Measurements from ENCODE around the gene RFX4. TPM values are rescaled to one million over a fixed set of nuclear protein-coding genes. Genes with fewer than 3 reads are reported as not detected.

RFX4 gene
- total and polyA plus RNA-seq, 9 of the 15 experiments (the other 6 are each of a cell fraction or from before 2014, with no cell fraction given): not detected

DNA sequence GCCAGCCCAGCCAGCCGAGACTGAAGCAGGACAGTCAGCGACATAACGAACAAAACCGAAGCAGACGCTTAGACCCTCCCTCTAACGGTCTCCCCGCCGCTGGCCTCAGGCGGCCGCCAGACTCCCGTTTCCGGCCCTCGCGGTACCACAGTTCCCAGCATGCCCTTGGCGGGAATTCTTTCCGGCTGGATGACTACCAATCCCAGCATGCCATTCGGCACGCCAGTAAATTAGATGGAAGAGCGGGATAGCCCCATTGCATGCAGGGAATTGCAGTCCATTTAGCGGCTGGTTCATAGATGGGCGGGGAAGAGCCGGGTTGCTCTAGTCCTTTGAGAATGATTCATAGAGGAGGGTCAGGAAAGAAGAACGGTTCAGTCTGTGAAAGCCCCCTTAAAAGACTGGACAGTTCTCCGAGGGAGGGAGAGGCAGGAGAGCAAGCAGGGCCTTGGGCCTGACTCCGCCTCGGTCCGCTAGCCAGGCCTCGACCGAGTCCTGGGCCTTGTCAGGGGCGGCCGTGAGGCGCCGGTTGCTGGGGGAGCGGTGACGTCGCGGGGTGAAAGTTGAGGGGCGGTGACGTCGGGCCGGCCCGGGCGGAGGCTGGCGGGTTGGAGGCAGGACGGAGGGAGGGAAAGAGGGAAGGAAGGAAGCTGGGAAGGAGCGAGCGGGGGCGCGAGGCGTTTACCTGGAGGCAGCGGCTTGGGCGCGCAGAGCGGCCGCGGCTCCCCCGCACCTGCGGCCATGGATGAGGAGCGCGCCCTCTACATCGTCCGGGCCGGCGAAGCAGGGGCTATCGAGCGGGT lies 191.4 kb downstream of the RFX4 start, which contains the start of gene RIC8B (continued):
- TF ChIP-seq ZNF347 (CRISPR knock-in tag; IDR thresholded peaks at IDR 0.05; ENCODE audit: low read depth): no peak
- TF ChIP-seq WHSC1 (IDR thresholded peaks at IDR 0.05; ENCODE audit: low read length): no peak
- no peak for TF ChIP-seq ZSCAN29 (IDR thresholded peaks at IDR 0.05)
- TF ChIP-seq, protein P1, sequence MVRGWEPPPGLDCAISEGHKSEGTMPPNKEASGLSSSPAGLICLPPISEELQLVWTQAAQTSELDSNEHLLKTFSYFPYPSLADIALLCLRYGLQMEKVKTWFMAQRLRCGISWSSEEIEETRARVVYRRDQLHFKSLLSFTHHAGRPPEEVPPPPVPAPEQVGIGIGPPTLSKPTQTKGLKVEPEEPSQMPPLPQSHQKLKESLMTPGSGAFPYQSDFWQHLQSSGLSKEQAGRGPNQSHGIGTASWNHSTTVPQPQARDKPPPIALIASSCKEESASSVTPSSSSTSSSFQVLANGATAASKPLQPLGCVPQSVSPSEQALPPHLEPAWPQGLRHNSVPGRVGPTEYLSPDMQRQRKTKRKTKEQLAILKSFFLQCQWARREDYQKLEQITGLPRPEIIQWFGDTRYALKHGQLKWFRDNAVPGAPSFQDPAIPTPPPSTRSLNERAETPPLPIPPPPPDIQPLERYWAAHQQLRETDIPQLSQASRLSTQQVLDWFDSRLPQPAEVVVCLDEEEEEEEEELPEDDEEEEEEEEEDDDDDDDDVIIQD (CRISPR knock-in tag; IDR thresholded peaks at IDR 0.05): no peak
- TF ChIP-seq POLR2A (conservative IDR thresholded peaks at IDR 0.05): peak; percentile 90
- TF ChIP-seq, protein P2, sequence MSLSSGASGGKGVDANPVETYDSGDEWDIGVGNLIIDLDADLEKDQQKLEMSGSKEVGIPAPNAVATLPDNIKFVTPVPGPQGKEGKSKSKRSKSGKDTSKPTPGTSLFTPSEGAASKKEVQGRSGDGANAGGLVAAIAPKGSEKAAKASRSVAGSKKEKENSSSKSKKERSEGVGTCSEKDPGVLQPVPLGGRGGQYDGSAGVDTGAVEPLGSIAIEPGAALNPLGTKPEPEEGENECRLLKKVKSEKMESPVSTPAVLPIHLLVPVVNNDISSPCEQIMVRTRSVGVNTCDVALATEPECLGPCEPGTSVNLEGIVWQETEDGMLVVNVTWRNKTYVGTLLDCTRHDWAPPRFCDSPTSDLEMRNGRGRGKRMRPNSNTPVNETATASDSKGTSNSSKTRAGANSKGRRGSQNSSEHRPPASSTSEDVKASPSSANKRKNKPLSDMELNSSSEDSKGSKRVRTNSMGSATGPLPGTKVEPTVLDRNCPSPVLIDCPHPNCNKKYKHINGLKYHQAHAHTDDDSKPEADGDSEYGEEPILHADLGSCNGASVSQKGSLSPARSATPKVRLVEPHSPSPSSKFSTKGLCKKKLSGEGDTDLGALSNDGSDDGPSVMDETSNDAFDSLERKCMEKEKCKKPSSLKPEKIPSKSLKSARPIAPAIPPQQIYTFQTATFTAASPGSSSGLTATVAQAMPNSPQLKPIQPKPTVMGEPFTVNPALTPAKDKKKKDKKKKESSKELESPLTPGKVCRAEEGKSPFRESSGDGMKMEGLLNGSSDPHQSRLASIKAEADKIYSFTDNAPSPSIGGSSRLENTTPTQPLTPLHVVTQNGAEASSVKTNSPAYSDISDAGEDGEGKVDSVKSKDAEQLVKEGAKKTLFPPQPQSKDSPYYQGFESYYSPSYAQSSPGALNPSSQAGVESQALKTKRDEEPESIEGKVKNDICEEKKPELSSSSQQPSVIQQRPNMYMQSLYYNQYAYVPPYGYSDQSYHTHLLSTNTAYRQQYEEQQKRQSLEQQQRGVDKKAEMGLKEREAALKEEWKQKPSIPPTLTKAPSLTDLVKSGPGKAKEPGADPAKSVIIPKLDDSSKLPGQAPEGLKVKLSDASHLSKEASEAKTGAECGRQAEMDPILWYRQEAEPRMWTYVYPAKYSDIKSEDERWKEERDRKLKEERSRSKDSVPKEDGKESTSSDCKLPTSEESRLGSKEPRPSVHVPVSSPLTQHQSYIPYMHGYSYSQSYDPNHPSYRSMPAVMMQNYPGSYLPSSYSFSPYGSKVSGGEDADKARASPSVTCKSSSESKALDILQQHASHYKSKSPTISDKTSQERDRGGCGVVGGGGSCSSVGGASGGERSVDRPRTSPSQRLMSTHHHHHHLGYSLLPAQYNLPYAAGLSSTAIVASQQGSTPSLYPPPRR (CRISPR knock-in tag; IDR thresholded peaks at IDR 0.05; ENCODE audit: borderline replicate concordance): no peak
- TF ChIP-seq NFE2 (IDR thresholded peaks at IDR 0.05; ENCODE audit: low read depth): peak; percentile 9; the same call in 1 of the 2 replicates
- no peak for TF ChIP-seq POLR3G (IDR thresholded peaks at IDR 0.05; ENCODE audit: extremely low read depth, insufficient read length, insufficient replicate concordance)
- TF ChIP-seq, protein P3, sequence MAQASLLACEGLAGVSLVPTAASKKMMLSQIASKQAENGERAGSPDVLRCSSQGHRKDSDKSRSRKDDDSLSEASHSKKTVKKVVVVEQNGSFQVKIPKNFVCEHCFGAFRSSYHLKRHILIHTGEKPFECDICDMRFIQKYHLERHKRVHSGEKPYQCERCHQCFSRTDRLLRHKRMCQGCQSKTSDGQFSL (CRISPR knock-in tag; IDR thresholded peaks at IDR 0.05): peak; percentile 56
- TF ChIP-seq, protein P3 (tag; IDR thresholded peaks at IDR 0.05): peak in 1 of 2 experiments; percentile 77; a peak in 1 of 4 replicates
- TF ChIP-seq RBM17 (IDR thresholded peaks at IDR 0.05; ENCODE audit: borderline replicate concordance, low read depth, low read length): no peak
- TF ChIP-seq POU5F1 (IDR thresholded peaks at IDR 0.05; ENCODE audit: borderline replicate concordance, low read depth, low read length, partially characterized antibody): peak; percentile 83
- no peak for TF ChIP-seq MTA1 (IDR thresholded peaks at IDR 0.05; ENCODE audit: borderline replicate concordance)
- no peak for TF ChIP-seq ZNF696 (CRISPR knock-in tag; conservative IDR thresholded peaks at IDR 0.05)
